ENCODE data around the gene MAML3. TPM values are rescaled to one million over a fixed set of nuclear protein-coding genes. Genes with fewer than 3 reads are reported as not detected.
"Not testable (repeated sequence)": the region's sequence is repeated elsewhere in the genome, so short reads cannot be mapped to it uniquely, and the experiment has no call there.

The MAML3 gene
- total RNA-seq, 2 donors from 2014 or later = 29.2 to 32.2 TPM

- Histone ChIP-seq H3K4me3 (ENCODE audit: low read length) (no peak overlapping the region), H3K9ac (ENCODE audit: extremely low read depth, low read length, poor library complexity, severe bottlenecking) (no peak overlapping the region), H3K4me1 (ENCODE audit: control insufficient read depth, insufficient read depth, low read length) (no peaks in the 10 kb centered on the region), H3K36me3 (ENCODE audit: control insufficient read depth, insufficient read depth, low read length) (peaks cover 75% of the 10 kb centered on the region), H3K9me3 (ENCODE audit: control insufficient read depth, low read length) (peaks cover 45% of the 10 kb centered on the region), H3K27me3 (ENCODE audit: control insufficient read depth, insufficient read depth, low read length, poor library complexity, severe bottlenecking) (no peaks in the 10 kb centered on the region), H3K27ac (ENCODE audit: low read depth, low read length) (no peak overlapping the region)
- peak; percentile 66 for TF ChIP-seq CTCF (conservative IDR thresholded peaks at IDR 0.05)
- no peak overlapping the region for H3K4me3 Mint-ChIP-seq
- WGBS, 2 experiments (ENCODE audit: insufficient coverage in 1 of 2, insufficient read length in 1 of 2) = 96 to 98% methylated on average over 4 of the region's 4 CpGs
- peaks cover 8% of the 10 kb centered on the region for H3K4me1 Mint-ChIP-seq
- no peak for DNase-seq
- peaks cover 84% of the 10 kb centered on the region for H3K36me3 Mint-ChIP-seq (ENCODE audit: low read depth)
- no peaks in the 10 kb centered on the region for H3K27me3 Mint-ChIP-seq (ENCODE audit: insufficient read depth)
- H3K27ac Mint-ChIP-seq = no peak overlapping the region
- peaks cover 34% of the 10 kb centered on the region for H3K9me3 Mint-ChIP-seq
Observed at GRCh38 chr4:139704915-139705485, 449.0 kb downstream of the MAML3 start.

GRCh38 chr4:139700568-139700967, 453.4 kb downstream of the MAML3 start:
- Mint-ChIP-seq H3K9me3 (peaks cover 15% of the 10 kb centered on the region), H3K36me3 (ENCODE audit: low read depth) (peaks cover 83% of the 10 kb centered on the region), H3K27me3 (ENCODE audit: insufficient read depth) (no peaks in the 10 kb centered on the region), H3K27ac (no peak overlapping the region), H3K4me3 (no peak overlapping the region), H3K4me1 (peaks cover 12% of the 10 kb centered on the region)
- no peak for DNase-seq
- 78 to 90% methylated on average over 4 to 5 of the region's 5 CpGs for WGBS, 2 experiments (ENCODE audit: insufficient coverage in 1 of 2, insufficient read length in 1 of 2)
- peaks cover 32% of the 10 kb centered on the region for H3K9me3 ChIP-seq (ENCODE audit: control insufficient read depth, low read length)
- no peak overlapping the region for H3K9ac ChIP-seq (ENCODE audit: extremely low read depth, low read length, poor library complexity, severe bottlenecking)
- H3K27ac ChIP-seq (ENCODE audit: low read depth, low read length) = no peak overlapping the region
- no peaks in the 10 kb centered on the region for H3K4me1 ChIP-seq (ENCODE audit: control insufficient read depth, insufficient read depth, low read length)
- H3K4me3 ChIP-seq (ENCODE audit: low read length) = no peak overlapping the region
- TF ChIP-seq CTCF (conservative IDR thresholded peaks at IDR 0.05) = no peak
- peaks cover 88% of the 10 kb centered on the region for H3K36me3 ChIP-seq (ENCODE audit: control insufficient read depth, insufficient read depth, low read length)
- H3K27me3 ChIP-seq (ENCODE audit: control insufficient read depth, insufficient read depth, low read length, poor library complexity, severe bottlenecking) = no peaks in the 10 kb centered on the region

GRCh38 chr4:139698167-139698925, 455.6 kb downstream of the MAML3 start:
- H3K9ac ChIP-seq (ENCODE audit: extremely low read depth, low read length, poor library complexity, severe bottlenecking); H3K4me1 ChIP-seq (ENCODE audit: control insufficient read depth, insufficient read depth, low read length); DNase-seq; H3K4me3 Mint-ChIP-seq; H3K27ac ChIP-seq (ENCODE audit: low read depth, low read length); H3K9me3 Mint-ChIP-seq; H3K4me3 ChIP-seq (ENCODE audit: low read length); H3K27me3 Mint-ChIP-seq (ENCODE audit: insufficient read depth); H3K27ac Mint-ChIP-seq; H3K27me3 ChIP-seq (ENCODE audit: control insufficient read depth, insufficient read depth, low read length, poor library complexity, severe bottlenecking): not testable (repeated sequence)
- TF ChIP-seq CTCF (conservative IDR thresholded peaks at IDR 0.05) = peak; percentile 71
- Mint-ChIP-seq H3K4me1 (peaks cover 12% of the 10 kb centered on the region), H3K36me3 (ENCODE audit: low read depth) (peaks cover 81% of the 10 kb centered on the region)
- Histone ChIP-seq H3K36me3 (ENCODE audit: control insufficient read depth, insufficient read depth, low read length) (peaks cover 88% of the 10 kb centered on the region), H3K9me3 (ENCODE audit: control insufficient read depth, low read length) (peaks cover 11% of the 10 kb centered on the region)
- WGBS, 2 experiments (ENCODE audit: insufficient coverage in 1 of 2, insufficient read length in 1 of 2) = 97 to 98% methylated on average over 7 to 12 of the region's 25 CpGs
